BE2C (cell line): ENCODE data around the gene GNAL.

Experiments used
- DNase-seq: peaks from one replicate; pipeline ENCODE4 v3.0.0-alpha.2; 2020
- H3K27me3 ChIP-seq: fragments of 250-450 bp; sonication (Bioruptor Pico); 2 replicates; pipeline ENCODE4 v1.5.1; 2020; ENCODE audit warnings: mild to moderate bottlenecking
- H3K36me3 ChIP-seq: fragments of 250-450 bp; sonication (Bioruptor Pico); 2 replicates; pipeline ENCODE4 v1.5.1; 2020; ENCODE audit warnings: mild to moderate bottlenecking
- H3K4me1 ChIP-seq: fragments of 250-450 bp; sonication (Bioruptor Pico); 2 replicates; pipeline ENCODE4 v1.5.1; 2020
- H3K4me3 ChIP-seq: 2 replicates; pipeline ENCODE4 v1.5.1; 2011; ENCODE audit warnings: low read depth, low read length
- H3K9me3 ChIP-seq: fragments of 250-450 bp; sonication (Bioruptor Pico); 2 replicates; pipeline ENCODE4 v1.5.1; 2020
- TF ChIP-seq, protein P1 (sequence below): IDR thresholded peaks from 2 replicates; pipeline ENCODE4 v1.5.1; 2012; ENCODE audit warnings: mild to moderate bottlenecking, low read depth, low read length

Gene GNAL

DNA sequence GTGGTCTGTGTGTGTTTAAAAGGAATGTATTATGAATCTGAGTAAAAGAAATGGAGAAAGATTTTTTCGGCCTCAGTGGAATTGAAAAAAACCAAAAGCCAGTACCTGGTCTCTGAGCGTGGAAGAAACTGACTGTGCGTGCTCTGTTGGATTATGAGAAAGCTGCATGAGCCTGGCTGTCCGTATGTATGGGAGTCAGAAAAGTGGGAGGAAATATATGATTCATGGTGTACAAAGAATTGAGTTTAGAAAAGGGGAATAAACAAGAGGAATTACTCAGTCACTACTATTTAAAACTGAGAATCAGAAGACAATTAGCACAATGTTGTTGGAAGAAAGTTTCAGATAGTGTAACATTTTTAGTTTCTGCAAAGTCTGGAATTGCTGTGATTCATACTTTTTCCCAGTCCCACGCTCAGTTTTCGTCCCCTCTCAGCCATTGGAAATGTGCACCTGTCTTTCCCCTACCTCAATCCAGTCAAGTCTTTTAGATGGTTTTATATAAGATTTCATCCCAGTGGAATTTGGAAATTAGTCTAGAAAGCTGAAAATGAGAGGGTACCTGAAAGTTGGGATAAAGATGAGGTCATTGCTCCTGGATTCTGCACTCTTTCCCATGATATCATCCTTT lies 95.7 kb downstream of the GNAL start:
- TF ChIP-seq, protein P1, sequence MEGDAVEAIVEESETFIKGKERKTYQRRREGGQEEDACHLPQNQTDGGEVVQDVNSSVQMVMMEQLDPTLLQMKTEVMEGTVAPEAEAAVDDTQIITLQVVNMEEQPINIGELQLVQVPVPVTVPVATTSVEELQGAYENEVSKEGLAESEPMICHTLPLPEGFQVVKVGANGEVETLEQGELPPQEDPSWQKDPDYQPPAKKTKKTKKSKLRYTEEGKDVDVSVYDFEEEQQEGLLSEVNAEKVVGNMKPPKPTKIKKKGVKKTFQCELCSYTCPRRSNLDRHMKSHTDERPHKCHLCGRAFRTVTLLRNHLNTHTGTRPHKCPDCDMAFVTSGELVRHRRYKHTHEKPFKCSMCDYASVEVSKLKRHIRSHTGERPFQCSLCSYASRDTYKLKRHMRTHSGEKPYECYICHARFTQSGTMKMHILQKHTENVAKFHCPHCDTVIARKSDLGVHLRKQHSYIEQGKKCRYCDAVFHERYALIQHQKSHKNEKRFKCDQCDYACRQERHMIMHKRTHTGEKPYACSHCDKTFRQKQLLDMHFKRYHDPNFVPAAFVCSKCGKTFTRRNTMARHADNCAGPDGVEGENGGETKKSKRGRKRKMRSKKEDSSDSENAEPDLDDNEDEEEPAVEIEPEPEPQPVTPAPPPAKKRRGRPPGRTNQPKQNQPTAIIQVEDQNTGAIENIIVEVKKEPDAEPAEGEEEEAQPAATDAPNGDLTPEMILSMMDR, result no peak
- no peak for DNase-seq
- Histone ChIP-seq H3K27me3 (no peaks in the 10 kb centered on the region), H3K4me1 (no peaks in the 10 kb centered on the region), H3K9me3 (no peaks in the 10 kb centered on the region), H3K36me3 (no peaks in the 10 kb centered on the region), H3K4me3 (no peak overlapping the region)

DNA sequence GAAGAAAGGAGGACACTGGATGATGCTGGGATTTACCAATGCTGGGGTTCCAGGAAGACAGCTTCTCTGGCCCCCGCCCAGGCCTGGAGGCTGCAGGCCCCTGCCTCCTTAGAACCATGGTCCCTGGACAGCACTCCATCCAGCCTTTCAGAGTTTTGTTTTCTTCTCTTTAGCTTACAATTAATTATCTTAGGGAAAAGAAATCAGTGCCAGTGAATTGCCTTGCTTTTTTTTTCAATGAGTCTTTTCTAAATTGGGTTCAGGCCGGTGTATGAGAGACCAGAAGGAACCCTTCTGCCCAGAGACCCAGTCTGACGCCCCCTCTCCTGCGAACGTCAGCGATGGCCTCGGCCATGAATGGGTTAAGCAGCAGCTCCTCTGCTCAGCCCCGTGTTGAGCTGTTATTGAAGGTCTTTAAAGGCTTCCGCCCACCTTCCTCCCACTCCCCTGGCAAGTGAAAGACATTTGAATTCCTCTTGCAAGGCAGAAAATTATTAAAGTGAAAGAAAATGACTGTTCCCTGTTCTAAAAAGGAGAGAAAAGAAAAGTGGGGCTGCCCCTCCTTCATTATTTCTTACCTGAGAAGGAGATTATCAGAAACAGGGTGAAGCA lies 96.5 kb downstream of the GNAL start:
- Histone ChIP-seq H3K4me3 (no peak overlapping the region), H3K4me1 (no peaks in the 10 kb centered on the region), H3K36me3 (no peaks in the 10 kb centered on the region), H3K27me3 (no peaks in the 10 kb centered on the region), H3K9me3 (no peaks in the 10 kb centered on the region)
- no peak for DNase-seq
- TF ChIP-seq, protein P1, result no peak

DNA sequence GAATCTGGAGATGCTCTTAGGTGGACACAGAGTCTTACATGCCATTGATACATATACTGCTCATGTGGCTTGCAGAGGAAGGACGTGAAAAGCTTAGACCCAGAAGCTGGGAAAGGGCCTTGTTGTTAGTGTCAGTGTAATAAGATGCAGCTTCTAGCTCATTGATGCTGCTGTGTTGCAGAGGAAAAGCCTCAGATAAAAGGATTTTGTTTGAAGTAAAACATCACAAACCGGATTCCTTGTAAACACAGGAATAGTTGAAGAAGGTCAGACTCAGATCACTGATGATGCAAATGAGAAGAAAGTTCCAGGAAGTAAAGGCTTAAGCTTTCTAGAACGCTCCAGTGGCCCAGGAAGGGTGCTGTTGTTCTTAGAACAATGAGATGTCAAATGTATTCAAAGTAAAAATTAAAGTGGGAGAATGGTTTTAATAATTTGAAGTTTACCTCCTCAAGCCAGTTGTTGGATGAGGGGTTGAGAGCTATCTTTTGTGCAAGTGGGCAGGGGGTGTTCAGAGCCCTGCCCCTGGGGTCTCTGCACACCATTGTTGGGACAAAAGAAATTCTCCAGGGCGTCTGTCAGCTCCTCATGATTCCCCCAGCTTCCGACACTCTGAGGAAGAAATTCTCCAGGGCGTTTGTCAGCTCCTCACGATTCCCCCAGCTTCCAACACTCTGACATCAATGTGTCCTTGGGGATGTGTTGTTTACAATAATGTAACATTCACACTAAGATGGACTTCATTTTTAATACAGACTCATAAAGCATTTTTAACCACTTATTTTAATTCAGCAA lies 100.8 kb downstream of the GNAL start:
- Histone ChIP-seq H3K4me3 (no peak overlapping the region), H3K9me3 (no peaks in the 10 kb centered on the region), H3K4me1 (no peaks in the 10 kb centered on the region), H3K27me3 (no peaks in the 10 kb centered on the region), H3K36me3 (no peaks in the 10 kb centered on the region)
- DNase-seq, result no peak
- TF ChIP-seq, protein P1, result no peak

DNA sequence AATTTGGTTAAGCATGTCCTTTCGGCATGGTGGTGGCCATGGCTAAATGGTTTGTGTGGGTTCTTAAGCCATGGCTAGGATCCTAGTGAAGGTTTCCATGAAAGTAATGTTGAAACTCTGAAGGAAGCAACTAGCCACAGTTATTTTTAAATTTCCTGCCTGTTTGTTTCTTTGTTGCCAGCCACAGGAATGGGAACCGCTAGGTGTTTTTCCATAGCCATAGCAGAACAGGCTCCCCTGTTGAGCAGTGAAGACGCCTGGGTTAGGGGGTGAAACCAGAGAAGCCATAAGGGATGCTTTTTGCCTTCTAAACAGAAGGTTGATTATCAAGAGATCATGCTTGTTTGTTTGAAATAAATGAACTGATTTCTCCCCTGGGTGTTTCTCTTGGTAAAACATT lies 102.1 kb downstream of the GNAL start:
- TF ChIP-seq, protein P1, result no peak
- Histone ChIP-seq H3K4me1 (no peaks in the 10 kb centered on the region), H3K9me3 (no peaks in the 10 kb centered on the region), H3K27me3 (no peaks in the 10 kb centered on the region), H3K36me3 (no peaks in the 10 kb centered on the region), H3K4me3 (no peak overlapping the region)
- no peak for DNase-seq

DNA sequence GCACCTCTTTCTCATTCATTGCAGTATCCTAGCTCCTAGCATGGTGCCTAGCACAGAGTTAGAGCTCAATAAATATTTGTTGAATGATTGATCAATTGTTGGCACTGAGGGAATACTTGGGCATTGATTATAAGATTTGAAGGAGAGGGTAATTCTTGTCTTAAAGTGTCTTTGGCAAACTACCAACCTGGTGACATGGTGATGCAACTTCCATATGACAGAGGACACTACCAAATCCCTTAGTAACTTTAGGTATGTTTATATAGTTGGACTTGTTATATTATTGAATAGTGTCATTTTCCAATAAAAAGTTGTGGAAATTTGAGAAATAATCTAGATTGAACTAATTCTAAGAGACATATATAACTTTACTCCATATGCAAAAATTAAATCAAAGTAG lies 103.6 kb downstream of the GNAL start:
- H3K9me3 ChIP-seq, result no peaks in the 10 kb centered on the region
- H3K36me3 ChIP-seq, result no peaks in the 10 kb centered on the region
- no peak for DNase-seq
- H3K4me1 ChIP-seq, result no peaks in the 10 kb centered on the region
- H3K4me3 ChIP-seq, result no peak overlapping the region
- TF ChIP-seq, protein P1, result no peak
- H3K27me3 ChIP-seq, result no peaks in the 10 kb centered on the region

DNA sequence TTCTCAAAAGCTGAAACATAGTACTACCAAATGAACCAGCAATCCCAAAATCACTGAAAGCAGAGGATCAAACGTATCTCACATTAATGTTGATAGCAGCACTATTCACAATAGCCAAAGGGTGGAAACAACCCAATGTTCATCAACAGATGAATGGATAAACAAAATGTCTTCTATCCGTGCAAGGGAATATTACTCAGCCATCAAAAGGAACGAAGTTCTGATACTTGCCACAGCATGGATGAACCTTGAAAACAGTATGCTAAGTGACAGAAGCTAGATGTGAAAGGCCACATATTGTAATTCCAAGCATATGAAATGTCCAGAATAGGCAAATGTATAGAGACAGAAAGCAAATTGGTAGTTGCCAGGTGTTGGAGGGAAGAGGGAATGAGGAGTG lies 105.1 kb downstream of the GNAL start:
- TF ChIP-seq, protein P1, result no peak
- Histone ChIP-seq H3K4me1 (no peaks in the 10 kb centered on the region), H3K36me3 (no peaks in the 10 kb centered on the region), H3K9me3 (no peaks in the 10 kb centered on the region), H3K4me3 (no peak overlapping the region), H3K27me3 (no peaks in the 10 kb centered on the region)
- DNase-seq, result no peak
